SH-SY5Y (cell line): ENCODE measurements around the gene FAM177B.
A peak's percentile ranks its signal among the peaks of the same experiment; 100 is the strongest.

Experiments
- GATA2 ChIP-seq: IDR thresholded peaks from 2 replicates; pipeline ENCODE4 v1.6.1; 2011; ENCODE audit warnings: mild to moderate bottlenecking, low read depth, low read length
- GATA3 ChIP-seq: IDR thresholded peaks from 2 replicates; pipeline ENCODE4 v1.6.1; 2011; ENCODE audit warnings: low read depth, mild to moderate bottlenecking, low read length, moderate library complexity

FAM177B gene

GRCh38 chr1:222716393-222716792, 20.6 kb upstream of the FAM177B start:
- no peak for TF ChIP-seq GATA3
- no peak for TF ChIP-seq GATA2

- TF ChIP-seq GATA2 (no peak), GATA3 (no peak)
Observed at GRCh38 chr1:222728746-222729145, 8.3 kb upstream of the FAM177B start.

- TF ChIP-seq GATA3 = no peak
- no peak for TF ChIP-seq GATA2
Observed at GRCh38 chr1:222730866-222731265, 6.1 kb upstream of the FAM177B start.

- no peak for TF ChIP-seq GATA3
- TF ChIP-seq GATA2 = no peak
Observed at GRCh38 chr1:222732216-222733159, 4.5 kb upstream of the FAM177B start.

GRCh38 chr1:222734740-222735139, 2.3 kb upstream of the FAM177B start:
- TF ChIP-seq GATA3 = no peak
- no peak for TF ChIP-seq GATA2

GRCh38 chr1:222736470-222736869, 532 bp upstream of the FAM177B start:
- TF ChIP-seq GATA3 (no peak), GATA2 (no peak)

- TF ChIP-seq GATA3 (no peak), GATA2 (no peak)
Observed at GRCh38 chr1:222739465-222739864, 2.5 kb downstream of the FAM177B start.

- TF ChIP-seq GATA2 = no peak
- TF ChIP-seq GATA3 = no peak
Observed at GRCh38 chr1:222739929-222740328, 2.9 kb downstream of the FAM177B start.

- peak; percentile 73 for TF ChIP-seq GATA2
- TF ChIP-seq GATA3 = peak; percentile 32; the same call in 1 of the 2 replicates
Observed at GRCh38 chr1:222749927-222750326, 12.9 kb downstream of the FAM177B start.

GRCh38 chr1:222750651-222751050, 13.6 kb downstream of the FAM177B start:
- TF ChIP-seq GATA3 = no peak
- no peak for TF ChIP-seq GATA2

GRCh38 chr1:222751255-222751654, 14.3 kb downstream of the FAM177B start:
- no peak for TF ChIP-seq GATA2
- no peak for TF ChIP-seq GATA3

- TF ChIP-seq GATA2 (no peak), GATA3 (no peak)
Observed at GRCh38 chr1:222754366-222755139, 17.6 kb downstream of the FAM177B start.

- no peak for TF ChIP-seq GATA2
- no peak for TF ChIP-seq GATA3
Observed at GRCh38 chr1:222757646-222758268, 20.8 kb downstream of the FAM177B start.

GRCh38 chr1:222759451-222760035, 22.5 kb downstream of the FAM177B start:
- TF ChIP-seq GATA2 (no peak), GATA3 (no peak)

GRCh38 chr1:222761083-222761482, 24.1 kb downstream of the FAM177B start:
- TF ChIP-seq GATA3 (no peak), GATA2 (no peak)
